SK-N-SH (cell line): ENCODE results near the gene TRIP13.

Experiments
- EP300 ChIP-seq, 2 experiments: IDR thresholded peaks; 2 replicates each; pipeline versions ENCODE4 v1.4.0 to v1.6.1; 2012; ENCODE audit warnings: borderline replicate concordance in 1 of 2, low read depth in 1 of 2, low read length in 1 of 2
- EZH2phosphoT487 ChIP-seq: fragments of 200-600 bp; sonication (generic); IDR thresholded peaks from 2 replicates; pipeline ENCODE4 v1.6.1; 2017; ENCODE audit warnings: low read depth, mixed run types, mild to moderate bottlenecking, antibody characterized with exemption, moderate library complexity, borderline replicate concordance
- FOXM1 ChIP-seq: IDR thresholded peaks from 2 replicates; pipeline ENCODE4 v1.4.0; 2012; ENCODE audit warnings: low read depth, mild to moderate bottlenecking
- GABPA ChIP-seq: IDR thresholded peaks from 2 replicates; pipeline ENCODE4 v1.4.0; 2012; ENCODE audit warnings: low read depth, mild to moderate bottlenecking
- JUND ChIP-seq: IDR thresholded peaks from 2 replicates; pipeline ENCODE4 v1.4.0; 2012
- POLR2AphosphoS5 ChIP-seq: IDR thresholded peaks from 2 replicates; pipeline ENCODE4 v1.6.1; 2012; ENCODE audit warnings: low read depth, low read length
- RCOR1 ChIP-seq: fragments of 150-350 bp; IDR thresholded peaks from 2 replicates; pipeline ENCODE4 v1.6.1; 2017; ENCODE audit warnings: antibody characterized with exemption, low read length
- TAF1 ChIP-seq: IDR thresholded peaks from 2 replicates; pipeline ENCODE4 v1.6.1; 2012; ENCODE audit warnings: low read depth, mild to moderate bottlenecking, low read length, moderate library complexity, borderline replicate concordance
- TF ChIP-seq, protein P1 (sequence below): IDR thresholded peaks from 2 replicates; pipeline ENCODE4 v1.4.0; 2012; ENCODE audit warnings: low read depth
- TF ChIP-seq, protein P2 (sequence below): fragments of 200-600 bp; sonication (generic); IDR thresholded peaks from 2 replicates; pipeline ENCODE4 v1.6.1; 2017; ENCODE audit warnings: antibody characterized with exemption, mild to moderate bottlenecking, moderate library complexity
- TF ChIP-seq, protein P3 (sequence below): IDR thresholded peaks from 2 replicates; pipeline ENCODE4 v1.6.1; 2012; ENCODE audit warnings: mild to moderate bottlenecking, low read depth, low read length, moderate library complexity

DNA sequence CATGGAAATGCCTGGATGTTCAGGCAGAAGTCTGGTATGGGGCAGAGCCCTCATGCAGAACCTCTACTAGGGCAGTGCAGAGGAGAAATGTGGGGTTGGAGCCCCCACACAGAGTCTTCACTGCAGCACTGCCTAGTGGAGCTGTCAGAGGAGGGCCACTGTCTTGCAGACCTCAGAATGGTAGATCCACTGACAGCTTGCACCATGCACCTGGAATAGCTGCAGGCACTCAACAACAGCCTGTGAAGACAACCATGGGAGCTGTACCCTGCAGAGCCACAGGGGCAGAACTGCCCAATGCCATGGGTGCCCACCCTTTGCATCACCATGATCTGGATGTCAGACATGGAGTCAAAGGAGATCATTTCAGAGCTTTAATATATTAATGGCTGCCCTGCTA, 36.9 kb downstream of the TRIP13 start:
- TF ChIP-seq, protein P1, sequence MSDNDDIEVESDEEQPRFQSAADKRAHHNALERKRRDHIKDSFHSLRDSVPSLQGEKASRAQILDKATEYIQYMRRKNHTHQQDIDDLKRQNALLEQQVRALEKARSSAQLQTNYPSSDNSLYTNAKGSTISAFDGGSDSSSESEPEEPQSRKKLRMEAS = no peak
- TF ChIP-seq FOXM1 (no peak), JUND (no peak), POLR2AphosphoS5 (no peak), EZH2phosphoT487 (no peak), EP300 (IDR thresholded peaks at IDR 0.05; ENCODE audit: borderline replicate concordance in 1 of 2, low read depth in 1 of 2, low read length in 1 of 2) (no peak), RCOR1 (no peak), GABPA (no peak), TAF1 (no peak)
- TF ChIP-seq, protein P2, sequence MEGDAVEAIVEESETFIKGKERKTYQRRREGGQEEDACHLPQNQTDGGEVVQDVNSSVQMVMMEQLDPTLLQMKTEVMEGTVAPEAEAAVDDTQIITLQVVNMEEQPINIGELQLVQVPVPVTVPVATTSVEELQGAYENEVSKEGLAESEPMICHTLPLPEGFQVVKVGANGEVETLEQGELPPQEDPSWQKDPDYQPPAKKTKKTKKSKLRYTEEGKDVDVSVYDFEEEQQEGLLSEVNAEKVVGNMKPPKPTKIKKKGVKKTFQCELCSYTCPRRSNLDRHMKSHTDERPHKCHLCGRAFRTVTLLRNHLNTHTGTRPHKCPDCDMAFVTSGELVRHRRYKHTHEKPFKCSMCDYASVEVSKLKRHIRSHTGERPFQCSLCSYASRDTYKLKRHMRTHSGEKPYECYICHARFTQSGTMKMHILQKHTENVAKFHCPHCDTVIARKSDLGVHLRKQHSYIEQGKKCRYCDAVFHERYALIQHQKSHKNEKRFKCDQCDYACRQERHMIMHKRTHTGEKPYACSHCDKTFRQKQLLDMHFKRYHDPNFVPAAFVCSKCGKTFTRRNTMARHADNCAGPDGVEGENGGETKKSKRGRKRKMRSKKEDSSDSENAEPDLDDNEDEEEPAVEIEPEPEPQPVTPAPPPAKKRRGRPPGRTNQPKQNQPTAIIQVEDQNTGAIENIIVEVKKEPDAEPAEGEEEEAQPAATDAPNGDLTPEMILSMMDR = no peak
- TF ChIP-seq, protein P3, sequence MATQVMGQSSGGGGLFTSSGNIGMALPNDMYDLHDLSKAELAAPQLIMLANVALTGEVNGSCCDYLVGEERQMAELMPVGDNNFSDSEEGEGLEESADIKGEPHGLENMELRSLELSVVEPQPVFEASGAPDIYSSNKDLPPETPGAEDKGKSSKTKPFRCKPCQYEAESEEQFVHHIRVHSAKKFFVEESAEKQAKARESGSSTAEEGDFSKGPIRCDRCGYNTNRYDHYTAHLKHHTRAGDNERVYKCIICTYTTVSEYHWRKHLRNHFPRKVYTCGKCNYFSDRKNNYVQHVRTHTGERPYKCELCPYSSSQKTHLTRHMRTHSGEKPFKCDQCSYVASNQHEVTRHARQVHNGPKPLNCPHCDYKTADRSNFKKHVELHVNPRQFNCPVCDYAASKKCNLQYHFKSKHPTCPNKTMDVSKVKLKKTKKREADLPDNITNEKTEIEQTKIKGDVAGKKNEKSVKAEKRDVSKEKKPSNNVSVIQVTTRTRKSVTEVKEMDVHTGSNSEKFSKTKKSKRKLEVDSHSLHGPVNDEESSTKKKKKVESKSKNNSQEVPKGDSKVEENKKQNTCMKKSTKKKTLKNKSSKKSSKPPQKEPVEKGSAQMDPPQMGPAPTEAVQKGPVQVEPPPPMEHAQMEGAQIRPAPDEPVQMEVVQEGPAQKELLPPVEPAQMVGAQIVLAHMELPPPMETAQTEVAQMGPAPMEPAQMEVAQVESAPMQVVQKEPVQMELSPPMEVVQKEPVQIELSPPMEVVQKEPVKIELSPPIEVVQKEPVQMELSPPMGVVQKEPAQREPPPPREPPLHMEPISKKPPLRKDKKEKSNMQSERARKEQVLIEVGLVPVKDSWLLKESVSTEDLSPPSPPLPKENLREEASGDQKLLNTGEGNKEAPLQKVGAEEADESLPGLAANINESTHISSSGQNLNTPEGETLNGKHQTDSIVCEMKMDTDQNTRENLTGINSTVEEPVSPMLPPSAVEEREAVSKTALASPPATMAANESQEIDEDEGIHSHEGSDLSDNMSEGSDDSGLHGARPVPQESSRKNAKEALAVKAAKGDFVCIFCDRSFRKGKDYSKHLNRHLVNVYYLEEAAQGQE = no peak
